Activated CD4-positive, alpha-beta T cell treated with anti-CD3 and anti-CD28 coated beads, Interleukin-2, Interleukin-4, amounts not matched to agents 100 ng/mL and 50 ng/mL, durations not matched to agents 16 hours and 8 hours (primary cell): ENCODE results near the gene C18orf63.
A peak's percentile ranks its signal among the peaks of the same experiment; 100 is the strongest.
"Not testable (repeated sequence)": the region's sequence is repeated elsewhere in the genome, so short reads cannot be mapped to it uniquely, and the experiment has no call there.

Source experiments
- DNase-seq: peaks from one replicate; pipeline ENCODE4 v3.0.0-alpha.2; 2020; ENCODE audit warnings: low spot score

C18orf63 gene

GRCh38 chr18:74286106-74286855, 29.4 kb upstream of the C18orf63 start:
- no peak for DNase-seq

GRCh38 chr18:74286856-74287255, 28.8 kb upstream of the C18orf63 start:
- DNase-seq: no peak

GRCh38 chr18:74288041-74288440, 27.6 kb upstream of the C18orf63 start:
- DNase-seq: no peak

- no peak for DNase-seq
These were observed 26.9 kb upstream of the C18orf63 start for GRCh38 chr18:74288730-74289129.

GRCh38 chr18:74289137-74289536, 26.5 kb upstream of the C18orf63 start:
- DNase-seq: no peak

GRCh38 chr18:74290021-74290420, 25.6 kb upstream of the C18orf63 start:
- no peak for DNase-seq

GRCh38 chr18:74290794-74291471, 24.7 kb upstream of the C18orf63 start:
- no peak for DNase-seq

- DNase-seq: no peak
These were observed 24.2 kb upstream of the C18orf63 start for GRCh38 chr18:74291472-74291770.

GRCh38 chr18:74291771-74292540, 23.7 kb upstream of the C18orf63 start, which contains the start of gene CYB5A:
CYB5A (minus strand) TSS chr18:74291963; CDS start chr18:74291875, 88 bp downstream.
- DNase-seq: peak; percentile 97

- DNase-seq: no peak
These were observed 23.1 kb upstream of the C18orf63 start for GRCh38 chr18:74292541-74292858.

GRCh38 chr18:74292982-74293381, 22.7 kb upstream of the C18orf63 start:
- not testable (repeated sequence) for DNase-seq

- DNase-seq: no peak
These were observed 21.1 kb upstream of the C18orf63 start for GRCh38 chr18:74294526-74294925.

GRCh38 chr18:74299162-74299561, 16.5 kb upstream of the C18orf63 start:
- no peak for DNase-seq

- no peak for DNase-seq
These were observed 15.9 kb upstream of the C18orf63 start for GRCh38 chr18:74299746-74300145.

GRCh38 chr18:74303306-74303705, 12.3 kb upstream of the C18orf63 start:
- DNase-seq: no peak

GRCh38 chr18:74303936-74304335, 11.7 kb upstream of the C18orf63 start:
- no peak for DNase-seq

GRCh38 chr18:74310411-74310810, 5.2 kb upstream of the C18orf63 start:
- no peak for DNase-seq

GRCh38 chr18:74311000-74311399, 4.6 kb upstream of the C18orf63 start:
- DNase-seq: no peak

- DNase-seq: no peak
These were observed 728 bp upstream of the C18orf63 start for GRCh38 chr18:74314759-74315463.

- DNase-seq: no peak
These were observed 875 bp downstream of the C18orf63 start for GRCh38 chr18:74316257-74317170.

- no peak for DNase-seq
These were observed 10.6 kb downstream of the C18orf63 start for GRCh38 chr18:74326231-74326630.
